Aorta (tissue), 5 donors: ENCODE data around the gene TEX19. TPM values are rescaled to one million over a fixed set of nuclear protein-coding genes. Genes with fewer than 3 reads are reported as not detected.

Experiments
- ATAC-seq: fragments of 200-7000 bp; cut with Tn5 transposase; one replicate; pipeline ENCODE4 v1.9.1; 2022; ENCODE audit warnings: moderate library complexity; ENCODE audit not compliant: low FRiP score
- DNase-seq, 2 donors: peaks; one replicate each; pipeline ENCODE4 v3.0.0-alpha.2; 2020
- H3K27ac ChIP-seq, 2 donors: one replicate each; pipeline ENCODE4 v1.5.1; 2013; ENCODE audit warnings: low read length in 2 of 2, mild to moderate bottlenecking in 2 of 2, moderate library complexity in 2 of 2, control low read depth in 1 of 2, inconsistent platforms in 1 of 2, low read depth in 1 of 2
- H3K27me3 ChIP-seq, 2 donors: one replicate each; pipeline ENCODE4 v1.6.1; 2013; ENCODE audit warnings: control low read depth in 1 of 2, low read length in 1 of 2, mild to moderate bottlenecking in 1 of 2, moderate library complexity in 1 of 2; ENCODE audit not compliant: insufficient read depth in 2 of 2, control insufficient read depth in 1 of 2
- H3K36me3 ChIP-seq, 2 donors: one replicate each; pipeline ENCODE4 v1.6.1; 2013; ENCODE audit warnings: control low read depth in 1 of 2, low read length in 1 of 2, mild to moderate bottlenecking in 1 of 2; ENCODE audit not compliant: insufficient read depth in 2 of 2, control insufficient read depth in 1 of 2
- H3K4me1 ChIP-seq, 2 donors: one replicate each; pipeline ENCODE4 v1.6.1; 2013; ENCODE audit warnings: low read length in 2 of 2, control low read depth in 1 of 2, mild to moderate bottlenecking in 1 of 2, moderate library complexity in 1 of 2; ENCODE audit not compliant: insufficient read depth in 2 of 2, control insufficient read depth in 1 of 2
- H3K4me3 ChIP-seq, 2 donors: one replicate each; pipeline ENCODE4 v1.5.1; 2013; ENCODE audit warnings: low read length in 2 of 2, control low read depth in 1 of 2, mild to moderate bottlenecking in 1 of 2
- H3K9me3 ChIP-seq: one replicate; pipeline ENCODE4 v1.6.1; 2013; ENCODE audit warnings: mild to moderate bottlenecking, low read length; ENCODE audit not compliant: control insufficient read depth
- WGBS, 2 donors: extraction: QIAGEN DNeasy Blood & Tissue Kit; methylation state at CpG; one replicate each; pipeline ENCODE4 v1.1.7; 2013; 5-methylcytosine and 5-hydroxymethylcytosine counted together
- intact Hi-C, 2 donors: fragments of 100-400 bp; cut with DNase I; formaldehyde crosslinking; loops; one replicate each; pipeline versions ENCODE4 v1.14.2 to v1.15.0; 2022
- polyA plus RNA-seq, 2 donors: library from polyadenylated mRNA; stranded (reverse); fragments of 200-250 nt; gene quantifications; one replicate each; pipeline ENCODE4 v1.2.3, GENCODE V29; 2013
- total RNA-seq, 2 donors: library from RNA; stranded (reverse); fragmentation: NEBNext Ultra II Directional; extraction: Animal tissue kit (Norgen Biotek cat#: 25700); gene quantifications; one replicate each; pipeline ENCODE4 v1.2.1, GENCODE V29; 2021
- donor health status: healthy with polysubstance abuse.
- donor health status: Bipolar disorder and iron deficiency.
- donor health status: DM: no; HTN: no; CAD: no.
- donor health status: DM: no; HTN: no; CAD: no.
- donor health status: DM: yes; HTN: yes; CAD: no.

The TEX19 gene
- total and polyA plus RNA-seq, 4 donors, result not detected

DNA sequence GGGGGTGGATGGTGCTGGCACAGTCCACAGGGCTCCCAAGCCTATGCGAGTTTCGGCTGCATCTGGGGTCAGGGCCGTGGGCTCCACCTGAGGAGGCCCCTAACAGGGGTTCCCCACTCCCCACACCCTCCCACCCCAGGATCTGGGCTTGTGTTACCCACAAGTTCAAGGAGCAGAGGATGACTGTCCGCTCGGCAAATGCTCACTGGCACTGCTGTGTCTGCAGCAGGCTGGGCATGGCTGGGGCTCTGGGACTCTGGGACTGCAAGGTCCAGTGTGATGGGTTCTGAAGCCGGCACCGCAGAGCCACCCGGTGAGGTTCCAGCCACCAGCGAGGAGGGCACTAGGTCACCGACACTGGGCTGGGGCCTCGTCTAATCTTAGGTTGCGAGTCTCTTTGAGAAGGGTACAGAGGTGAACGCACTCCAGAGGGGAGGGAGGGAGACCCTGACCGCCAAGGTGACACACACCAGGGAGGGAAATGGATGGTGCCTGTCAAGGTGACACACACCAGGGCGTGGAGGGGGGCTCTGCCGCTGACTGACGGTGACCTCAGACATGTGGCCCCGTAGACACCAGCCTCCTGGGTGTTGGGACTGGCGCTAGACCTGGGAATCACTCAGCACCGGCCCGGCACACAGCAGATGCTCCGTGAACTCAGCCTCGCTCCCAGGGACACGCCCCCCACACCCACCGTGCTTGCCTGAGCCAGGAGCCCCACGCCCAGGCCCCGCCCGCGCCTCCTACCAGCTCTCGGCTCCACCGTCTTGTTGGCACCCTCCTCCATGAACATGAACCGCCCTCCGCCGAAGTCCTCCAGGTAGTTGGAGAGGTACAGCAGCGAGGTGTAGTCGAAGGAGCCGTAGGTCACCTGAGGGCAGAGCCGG is 38.6 kb downstream of the TEX19 start:
- no peaks in the 10 kb centered on the region for H3K4me1 ChIP-seq
- H3K27ac ChIP-seq, result no peak overlapping the region
- H3K9me3 ChIP-seq, result no peaks in the 10 kb centered on the region
- WGBS, 2 donors, result 91 to 93% methylated on average over 32 to 38 of the region's 38 CpGs
- ATAC-seq (peak; percentile 16), DNase-seq (no peak)
- no peaks in the 10 kb centered on the region for H3K27me3 ChIP-seq
- no peak overlapping the region for H3K4me3 ChIP-seq
- intact Hi-C loops, result no loop called here
- no peaks in the 10 kb centered on the region for H3K36me3 ChIP-seq

DNA sequence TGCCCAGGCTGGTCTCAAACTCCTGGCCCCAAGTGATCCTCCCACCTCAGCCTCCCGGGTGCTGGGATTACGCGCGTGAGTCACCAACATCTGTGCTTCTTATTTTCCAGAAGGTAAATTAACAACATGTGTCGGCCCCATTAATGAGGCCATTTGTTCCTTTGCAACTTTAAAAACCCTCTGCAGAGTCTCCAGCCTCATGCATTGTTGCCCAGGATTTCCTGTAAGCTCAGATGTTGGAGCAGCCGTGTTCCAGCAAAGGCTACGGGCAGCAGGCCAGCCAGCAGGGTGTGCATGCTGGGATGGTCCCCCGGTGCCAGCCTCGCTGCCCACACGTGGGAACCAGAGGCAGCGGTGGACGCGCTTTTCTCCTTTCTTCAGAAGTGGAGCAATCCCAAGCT is 40.0 kb downstream of the TEX19 start:
- peaks cover 0 to 3% of the 10 kb centered on the region in 2 donors for H3K36me3 ChIP-seq
- 7 to 10% methylated on average over 13 of the region's 13 CpGs for WGBS, 2 donors
- H3K27ac ChIP-seq, result no peak overlapping the region
- DNase-seq, result peak; percentile 83 to 86
- intact Hi-C loops, result no loop called here
- H3K4me1 ChIP-seq, result no peaks in the 10 kb centered on the region
- ATAC-seq, result no peak
- H3K9me3 ChIP-seq, result no peaks in the 10 kb centered on the region
- no peak overlapping the region for H3K4me3 ChIP-seq
- H3K27me3 ChIP-seq, result no peaks in the 10 kb centered on the region

DNA sequence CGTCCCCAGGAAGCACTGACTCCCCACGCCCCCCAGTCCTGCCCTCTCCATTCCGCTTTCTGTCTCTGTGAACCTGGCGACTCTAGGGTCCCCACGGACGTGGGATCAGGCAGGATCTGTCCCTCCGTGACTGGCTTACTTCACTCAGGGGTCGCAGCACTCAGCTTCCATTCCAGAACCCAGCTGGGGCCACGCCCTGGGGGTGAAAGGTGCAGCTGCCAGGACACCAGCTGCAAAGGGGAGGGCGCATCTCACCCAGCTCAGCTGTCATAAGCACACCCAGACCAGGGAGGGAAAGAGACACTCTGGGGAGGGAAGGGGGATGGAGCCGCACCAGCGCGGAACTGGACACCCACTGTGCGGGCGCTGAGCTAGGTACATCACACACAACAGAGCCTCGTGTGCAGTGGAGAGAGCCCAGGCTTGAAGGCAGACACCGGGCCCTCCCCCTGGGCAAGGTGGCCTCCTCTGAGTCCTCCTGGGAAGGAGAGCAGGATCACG is 40.6 kb downstream of the TEX19 start:
- 82 to 86% methylated on average over 18 of the region's 18 CpGs for WGBS, 2 donors
- H3K4me1 ChIP-seq, result no peaks in the 10 kb centered on the region
- no peak overlapping the region for H3K4me3 ChIP-seq
- ATAC-seq (no peak), DNase-seq (no peak)
- no peaks in the 10 kb centered on the region for H3K27me3 ChIP-seq
- no peak overlapping the region for H3K27ac ChIP-seq
- H3K36me3 ChIP-seq, result peaks cover 0 to 3% of the 10 kb centered on the region in 2 donors
- intact Hi-C loops, result no loop called here
- H3K9me3 ChIP-seq, result no peaks in the 10 kb centered on the region

DNA sequence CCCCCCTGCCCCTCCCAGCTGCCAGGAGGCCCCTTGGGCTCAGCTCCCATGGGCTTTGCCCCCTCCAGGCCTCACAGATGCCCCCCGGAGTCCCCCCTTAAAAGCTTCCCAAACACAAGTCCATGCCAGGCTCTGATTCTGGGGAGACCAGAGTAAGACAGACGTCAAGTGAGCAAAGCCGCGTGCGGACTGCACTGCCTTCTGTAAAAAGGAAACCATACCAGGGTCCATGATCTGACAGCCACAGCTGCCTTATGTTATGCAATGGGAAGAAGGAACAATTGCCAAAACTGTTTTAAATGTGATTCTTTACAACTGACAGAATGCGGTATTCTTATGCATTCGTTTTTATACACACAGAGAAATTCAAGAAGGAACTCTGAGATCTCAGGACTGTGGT is 41.2 kb downstream of the TEX19 start:
- intact Hi-C loops, result no loop called here
- WGBS, 2 donors, result 77 to 83% methylated on average over 7 of the region's 7 CpGs

DNA sequence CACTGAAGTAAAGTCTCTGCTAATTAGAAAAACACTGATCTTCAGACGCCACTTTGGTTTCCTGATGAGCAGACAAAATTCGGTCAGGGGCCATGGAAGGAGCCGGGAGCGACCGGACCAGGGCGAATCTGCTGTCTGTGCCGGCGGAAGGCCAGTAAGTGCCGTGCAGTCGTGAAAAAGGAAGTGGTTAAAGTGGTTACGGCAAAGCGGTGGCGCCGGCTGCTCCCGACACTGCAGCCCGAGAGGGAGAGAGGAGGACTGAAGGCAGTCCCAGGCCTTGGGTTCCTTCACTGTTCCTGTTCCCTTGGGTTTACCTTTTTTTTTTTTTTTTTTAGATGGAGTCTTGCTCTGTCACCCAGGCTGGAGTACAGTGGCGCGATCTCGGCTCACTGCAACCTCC is 41.8 kb downstream of the TEX19 start:
- no peaks in the 10 kb centered on the region for H3K27me3 ChIP-seq
- no peak overlapping the region for H3K4me3 ChIP-seq
- H3K4me1 ChIP-seq, result no peaks in the 10 kb centered on the region
- peaks cover 0 to 3% of the 10 kb centered on the region in 2 donors for H3K36me3 ChIP-seq
- intact Hi-C loops, result no loop called here
- H3K9me3 ChIP-seq, result no peaks in the 10 kb centered on the region
- ATAC-seq (no peak), DNase-seq (peak in 1 of 2 donors; percentile 78)
- 93 to 94% methylated on average over 19 of the region's 19 CpGs for WGBS, 2 donors
- H3K27ac ChIP-seq, result no peak overlapping the region

More for the DNA sequence above, 41.2 kb downstream of the TEX19 start:
- ATAC-seq, result no peak
- Histone ChIP-seq H3K36me3 (peaks cover 0 to 3% of the 10 kb centered on the region in 2 donors), H3K4me3 (no peak overlapping the region), H3K4me1 (no peaks in the 10 kb centered on the region), H3K9me3 (no peaks in the 10 kb centered on the region), H3K27ac (no peak overlapping the region), H3K27me3 (no peaks in the 10 kb centered on the region)
- DNase-seq, result no peak

DNA sequence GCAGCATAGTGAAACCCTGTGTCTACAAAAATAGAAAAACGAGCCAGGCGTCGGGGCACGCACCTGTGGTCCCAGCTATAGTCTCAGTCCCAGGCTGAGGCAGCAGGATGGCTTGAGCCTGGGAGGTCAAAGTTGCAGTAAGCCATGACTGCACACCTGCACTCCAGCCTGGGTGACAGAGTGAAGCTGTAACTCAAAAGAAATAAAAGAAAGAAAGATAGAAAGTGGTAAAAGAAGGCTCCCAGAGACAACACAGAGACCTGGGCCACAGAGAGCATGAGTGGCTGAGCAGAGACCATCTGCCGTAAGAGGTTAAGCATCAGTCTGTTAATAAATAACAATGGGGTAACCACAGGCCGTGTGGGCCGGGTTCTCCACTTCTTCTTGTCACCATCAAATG is 43.8 kb downstream of the TEX19 start:
- intact Hi-C loops, result no loop called here
- ATAC-seq (no peak), DNase-seq (no peak)
- H3K4me3 ChIP-seq, result no peak overlapping the region
- no peaks in the 10 kb centered on the region for H3K27me3 ChIP-seq
- no peak overlapping the region for H3K27ac ChIP-seq
- WGBS, 2 donors, result 90 to 93% methylated on average over 7 of the region's 7 CpGs
- peaks cover 0 to 3% of the 10 kb centered on the region in 2 donors for H3K36me3 ChIP-seq
- H3K9me3 ChIP-seq, result no peaks in the 10 kb centered on the region
- H3K4me1 ChIP-seq, result no peaks in the 10 kb centered on the region

DNA sequence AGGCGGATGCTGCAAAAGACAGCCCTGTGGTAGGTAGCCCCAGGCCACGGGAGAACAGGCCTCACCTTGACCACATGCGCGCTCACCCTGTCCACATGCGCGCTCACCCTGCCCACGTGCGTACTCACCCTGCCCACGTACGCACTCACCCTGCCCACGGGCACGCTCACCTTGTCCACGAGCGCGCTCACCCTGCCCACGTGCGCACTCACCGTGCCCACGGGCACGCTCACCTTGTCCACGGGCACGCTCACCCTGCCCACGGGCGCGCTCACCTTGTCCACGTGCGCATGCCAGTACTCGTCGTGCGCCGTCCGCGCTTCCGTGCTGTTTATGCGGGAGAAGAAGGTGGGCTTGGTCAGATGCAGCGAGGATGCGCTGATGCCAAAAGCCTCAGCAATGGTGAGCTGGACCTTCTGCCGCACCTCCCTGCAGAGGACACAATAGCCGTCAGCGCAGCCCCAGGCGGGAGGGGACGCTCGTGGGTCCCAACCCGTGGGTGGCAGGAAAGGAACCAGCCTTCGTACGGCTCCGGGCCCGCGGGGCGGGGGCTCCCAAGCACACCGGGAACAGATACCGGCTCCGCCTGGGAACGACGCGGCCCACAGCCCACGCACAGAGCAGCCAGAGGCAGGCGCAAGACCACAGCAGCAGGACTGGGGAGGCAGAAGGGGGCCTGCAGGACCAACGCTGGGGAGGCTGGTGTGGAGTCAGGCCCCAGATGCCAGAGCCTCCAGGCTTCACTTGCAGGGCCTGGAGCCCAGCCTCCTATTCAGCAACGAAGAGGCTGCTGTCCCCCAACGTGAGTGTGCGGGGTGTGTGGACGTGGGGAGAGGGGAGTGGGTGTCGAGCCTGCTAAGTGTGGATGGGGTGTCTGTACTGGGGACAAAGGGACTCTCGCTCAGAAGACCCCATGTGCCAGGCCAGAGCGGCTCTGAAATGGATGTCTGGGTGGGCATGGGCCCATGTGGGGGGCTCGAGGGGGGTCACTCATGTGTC is 44.9 kb downstream of the TEX19 start:
- Histone ChIP-seq H3K27ac (no peak overlapping the region), H3K4me1 (no peaks in the 10 kb centered on the region), H3K36me3 (peaks cover 0 to 3% of the 10 kb centered on the region in 2 donors), H3K27me3 (no peaks in the 10 kb centered on the region), H3K9me3 (no peaks in the 10 kb centered on the region), H3K4me3 (no peak overlapping the region)
- ATAC-seq (no peak), DNase-seq (no peak)
- intact Hi-C loops, result no loop called here
- 94 to 95% methylated on average over 67 of the region's 67 CpGs for WGBS, 2 donors

DNA sequence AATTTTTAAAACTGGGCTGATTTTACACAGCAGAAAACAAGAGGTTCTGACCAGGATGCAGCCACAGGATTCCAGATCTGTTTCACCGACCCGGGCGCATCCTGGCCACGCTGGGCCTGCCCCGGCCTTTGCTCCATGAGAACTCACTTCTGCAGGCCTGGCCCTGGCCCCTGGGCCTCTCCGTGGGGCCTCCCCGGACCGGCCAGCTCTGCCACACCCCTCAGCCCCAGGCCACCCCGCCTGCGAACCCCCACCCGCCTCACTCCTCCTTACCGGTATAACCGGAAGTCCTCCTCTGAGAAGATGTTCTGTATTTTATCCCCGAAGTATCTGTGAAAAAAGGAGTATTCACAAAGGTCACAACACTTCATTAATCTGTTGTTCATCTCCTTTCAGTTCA is 46.0 kb downstream of the TEX19 start:
- Histone ChIP-seq H3K9me3 (no peaks in the 10 kb centered on the region), H3K4me1 (no peaks in the 10 kb centered on the region), H3K36me3 (peaks cover 0 to 3% of the 10 kb centered on the region in 2 donors), H3K27me3 (no peaks in the 10 kb centered on the region), H3K4me3 (no peak overlapping the region), H3K27ac (no peak overlapping the region)
- intact Hi-C loops, result no loop called here
- ATAC-seq (no peak), DNase-seq (no peak)
- WGBS, 2 donors, result 96 to 97% methylated on average over 14 of the region's 14 CpGs
